Astrocyte (in vitro differentiated cells and primary cell): ENCODE measurements around the gene ZYG11B. TPM values are rescaled to one million over a fixed set of nuclear protein-coding genes. Genes with fewer than 3 reads are reported as not detected.
"Not testable (repeated sequence)": the region's sequence is repeated elsewhere in the genome, so short reads cannot be mapped to it uniquely, and the experiment has no call there.

ENCODE experiments used
- DNase-seq: peaks from one replicate; pipeline ENCODE4 v3.0.0-alpha.2; 2010; ENCODE audit warnings: low read depth
- FAIRE-seq: peaks from 2 replicates; lab custom pipeline; 2011; peaks lifted over from hg19 to GRCh38; lab: Jason Lieb, UNC
- H2AFZ ChIP-seq: 2 replicates; pipeline ENCODE4 v1.6.0; 2012; ENCODE audit warnings: low read depth, low read length, inconsistent platforms
- H3K27ac ChIP-seq: 2 replicates; pipeline ENCODE4 v1.5.1; 2011; ENCODE audit warnings: low read depth, low read length, inconsistent platforms
- H3K27me3 ChIP-seq: 2 replicates; pipeline ENCODE4 v1.6.0; 2011; ENCODE audit warnings: low read length, inconsistent platforms; ENCODE audit not compliant: insufficient read depth
- H3K36me3 ChIP-seq: 2 replicates; pipeline ENCODE4 v1.5.1; 2011; ENCODE audit warnings: low read length, inconsistent platforms; ENCODE audit not compliant: insufficient read depth
- H3K4me1 ChIP-seq: 2 replicates; pipeline ENCODE4 v1.5.1; 2011; ENCODE audit warnings: low read length, inconsistent platforms; ENCODE audit not compliant: insufficient read depth
- H3K4me2 ChIP-seq: 2 replicates; pipeline ENCODE4 v1.6.0; 2012; ENCODE audit warnings: low read length, inconsistent platforms
- H3K4me3 ChIP-seq: 2 replicates; pipeline ENCODE4 v1.5.1; 2011; ENCODE audit warnings: low read depth, mild to moderate bottlenecking, low read length, inconsistent platforms; ENCODE audit not compliant: insufficient read depth
- H3K79me2 ChIP-seq: 2 replicates; pipeline ENCODE4 v1.6.0; 2012; ENCODE audit warnings: mild to moderate bottlenecking, low read length, inconsistent platforms; ENCODE audit not compliant: insufficient read depth
- H3K9ac ChIP-seq: 2 replicates; pipeline ENCODE4 v1.6.0; 2012; ENCODE audit warnings: mild to moderate bottlenecking, low read length, inconsistent platforms
- H3K9me3 ChIP-seq: 2 replicates; pipeline ENCODE4 v1.5.1; 2012; ENCODE audit warnings: low read depth, mild to moderate bottlenecking, low read length, inconsistent platforms; ENCODE audit not compliant: insufficient read depth
- H4K20me1 ChIP-seq: 2 replicates; pipeline ENCODE4 v1.6.0; 2012; ENCODE audit warnings: low read length, inconsistent platforms; ENCODE audit not compliant: insufficient read depth
- H3K27ac Mint-ChIP-seq: one replicate; pipeline ENCODE4 v1.8.0; 2021; ENCODE audit warnings: mild to moderate bottlenecking, mixed read lengths; ENCODE audit not compliant: unreplicated experiment
- H3K27me3 Mint-ChIP-seq: one replicate; pipeline ENCODE4 v1.8.0; 2021; ENCODE audit warnings: low read depth, mixed read lengths; ENCODE audit not compliant: unreplicated experiment
- H3K36me3 Mint-ChIP-seq: one replicate; pipeline ENCODE4 v1.8.0; 2021; ENCODE audit warnings: low read depth, mixed read lengths; ENCODE audit not compliant: unreplicated experiment
- H3K4me1 Mint-ChIP-seq: one replicate; pipeline ENCODE4 v1.8.0; 2021; ENCODE audit warnings: low read depth, mixed read lengths; ENCODE audit not compliant: unreplicated experiment
- H3K4me3 Mint-ChIP-seq: one replicate; pipeline ENCODE4 v1.8.0; 2021; ENCODE audit warnings: mild to moderate bottlenecking, moderate library complexity, mixed read lengths; ENCODE audit not compliant: unreplicated experiment
- H3K9me3 Mint-ChIP-seq: one replicate; pipeline ENCODE4 v1.8.0; 2021; ENCODE audit warnings: mild to moderate bottlenecking, mixed read lengths; ENCODE audit not compliant: unreplicated experiment
- CTCF ChIP-seq: IDR thresholded peaks from 2 replicates; pipeline ENCODE4 v1.5.1; 2011; ENCODE audit warnings: low read depth, mild to moderate bottlenecking, inconsistent platforms, low read length, moderate library complexity; ENCODE audit not compliant: insufficient read depth
- EZH2 ChIP-seq: IDR thresholded peaks from 2 replicates; pipeline ENCODE4 v1.6.1; 2012; ENCODE audit warnings: mild to moderate bottlenecking, low read length, inconsistent platforms; ENCODE audit not compliant: insufficient read depth
- total RNA-seq: library from RNA; stranded (reverse); gene quantifications from 2 replicates; pipeline ENCODE4 v1.2.1, GENCODE V29; 2021

The ZYG11B gene
- total RNA-seq, 1 donor from 2014 or later = 22.1 TPM

GRCh38 chr1:52709016-52709415 lies 17.2 kb upstream of the ZYG11B start:
- no peaks in the 10 kb centered on the region for H3K79me2 ChIP-seq
- H3K4me2 ChIP-seq = no peak overlapping the region
- H3K9ac ChIP-seq = no peak overlapping the region
- Mint-ChIP-seq H3K27me3 (no peaks in the 10 kb centered on the region), H3K27ac (no peak overlapping the region), H3K4me1 (peaks cover 16% of the 10 kb centered on the region), H3K9me3 (peaks cover 4% of the 10 kb centered on the region), H3K36me3 (peaks cover 2% of the 10 kb centered on the region), H3K4me3 (no peak overlapping the region)
- H3K27me3 ChIP-seq = no peaks in the 10 kb centered on the region
- no peaks in the 10 kb centered on the region for H4K20me1 ChIP-seq
- TF ChIP-seq CTCF (no peak), EZH2 (no peak)
- H3K4me3 ChIP-seq = no peak overlapping the region
- no peak for DNase-seq
- H3K4me1 ChIP-seq = peaks cover 4% of the 10 kb centered on the region
- no peak for FAIRE-seq
- no peak overlapping the region for H3K27ac ChIP-seq
- no peak overlapping the region for H2AFZ ChIP-seq
- no peaks in the 10 kb centered on the region for H3K36me3 ChIP-seq
- H3K9me3 ChIP-seq = no peaks in the 10 kb centered on the region

GRCh38 chr1:52713590-52713989 lies 12.7 kb upstream of the ZYG11B start:
- Histone ChIP-seq H3K79me2 (no peaks in the 10 kb centered on the region), H3K27me3 (no peaks in the 10 kb centered on the region), H2AFZ (no peak overlapping the region), H3K9ac (no peak overlapping the region), H3K9me3 (no peaks in the 10 kb centered on the region), H3K4me2 (no peak overlapping the region), H4K20me1 (no peaks in the 10 kb centered on the region), H3K36me3 (no peaks in the 10 kb centered on the region), H3K27ac (no peak overlapping the region), H3K4me3 (no peak overlapping the region), H3K4me1 (no peaks in the 10 kb centered on the region)
- Mint-ChIP-seq H3K27me3 (no peaks in the 10 kb centered on the region), H3K27ac (no peak overlapping the region), H3K36me3 (no peaks in the 10 kb centered on the region), H3K9me3 (no peaks in the 10 kb centered on the region), H3K4me1 (no peaks in the 10 kb centered on the region), H3K4me3 (no peak overlapping the region)
- FAIRE-seq = no peak
- no peak for DNase-seq
- TF ChIP-seq EZH2 = no peak
- no peak for TF ChIP-seq CTCF

- not testable (repeated sequence) for H3K9me3 Mint-ChIP-seq, H3K27ac ChIP-seq, H3K4me1 ChIP-seq, H3K27me3 ChIP-seq, H3K36me3 Mint-ChIP-seq, H3K36me3 ChIP-seq, H4K20me1 ChIP-seq, H3K4me2 ChIP-seq, H3K4me3 ChIP-seq, H3K9ac ChIP-seq, H3K27ac Mint-ChIP-seq, H3K27me3 Mint-ChIP-seq, FAIRE-seq, H2AFZ ChIP-seq, H3K79me2 ChIP-seq, H3K4me3 Mint-ChIP-seq, H3K4me1 Mint-ChIP-seq, DNase-seq, H3K9me3 ChIP-seq
Measured at GRCh38 chr1:52715296-52715695, 11.0 kb upstream of the ZYG11B start.
